Spleen (tissue), 11 donors: ENCODE measurements around the gene DNAJC2. TPM values are rescaled to one million over a fixed set of nuclear protein-coding genes. Genes with fewer than 3 reads are reported as not detected.

Source experiments
- DNase-seq: peaks from one replicate; pipeline ENCODE4 v3.0.0-alpha.2; 2020
- H3K27ac ChIP-seq, 8 donors: fragments of 200-600 bp; sonication (generic) in 7 of 8; 1 replicate in 4 of 8; 2 replicates in 4 of 8; pipeline versions ENCODE4 v1.5.0 to v1.8.0; 2016 to 2021; ENCODE audit warnings: inconsistent platforms in 4 of 8, mild to moderate bottlenecking in 4 of 8, moderate library complexity in 1 of 8
- H3K27me3 ChIP-seq, 7 donors: fragments of 200-600 bp; sonication (generic) in 6 of 7; replicated peaks in 1 of 7; 1 replicate in 4 of 7; 2 replicates in 3 of 7; pipeline versions ENCODE4 v1.5.0 to v1.8.0; 2016 to 2021; ENCODE audit warnings: inconsistent platforms in 3 of 7, mild to moderate bottlenecking in 1 of 7
- H3K36me3 ChIP-seq, 6 donors: fragments of 200-600 bp; sonication (generic) in 5 of 6; 1 replicate in 4 of 6; 2 replicates in 2 of 6; pipeline versions ENCODE4 v1.5.0 to v1.8.0; 2016 to 2021; ENCODE audit warnings: inconsistent platforms in 2 of 6
- H3K4me1 ChIP-seq, 6 donors: fragments of 200-600 bp; sonication (generic) in 5 of 6; 1 replicate in 3 of 6; 2 replicates in 3 of 6; pipeline versions ENCODE4 v1.5.0 to v1.8.0; 2016 to 2021; ENCODE audit warnings: inconsistent platforms in 3 of 6
- H3K4me3 ChIP-seq, 8 donors: fragments of 200-600 bp; sonication (generic) in 7 of 8; 1 replicate in 4 of 8; 2 replicates in 4 of 8; pipeline versions ENCODE4 v1.5.0 to v1.8.0; 2016 to 2021; ENCODE audit warnings: inconsistent platforms in 4 of 8, mild to moderate bottlenecking in 4 of 8, moderate library complexity in 2 of 8
- H3K9me3 ChIP-seq, 8 donors: fragments of 200-600 bp; sonication (generic) in 7 of 8; 1 replicate in 4 of 8; 2 replicates in 4 of 8; pipeline versions ENCODE4 v1.5.0 to v1.8.0; 2016 to 2021; ENCODE audit warnings: inconsistent platforms in 4 of 8
- POLR2A ChIP-seq, 3 donors: fragments of 450-650 bp; IDR thresholded peaks; one replicate each; pipeline ENCODE4 v1.5.1; 2017; ENCODE audit warnings: antibody characterized with exemption in 3 of 3, mild to moderate bottlenecking in 1 of 3
- POLR2AphosphoS5 ChIP-seq, 3 donors: sonication (generic); formaldehyde crosslinking; IDR thresholded peaks; one replicate each; pipeline ENCODE4 v1.5.1; 2017; ENCODE audit warnings: antibody characterized with exemption in 3 of 3
- WGBS, 5 donors: extraction: QIAGEN DNeasy Blood & Tissue Kit in 3 of 5; methylation state at CpG; one replicate each; pipeline versions ENCODE4 v1.1.5 to v1.1.7; 2013 to 2018; 5-methylcytosine and 5-hydroxymethylcytosine counted together
- intact Hi-C: fragments of 100-400 bp; cut with DNase I; formaldehyde crosslinking; loops from one replicate; pipeline ENCODE4 v1.15.0; 2023; ENCODE audit warnings: low total_unique reads
- polyA plus RNA-seq, 3 donors: library from polyadenylated mRNA; stranded (reverse); fragments of 200-250 nt; gene quantifications; one replicate each; pipeline ENCODE4 v1.2.1, GENCODE V29; 2013
- total RNA-seq, 7 donors: library from RNA; depleted of rRNA in 3 of 7; stranded (reverse); fragments of >200 nt in 3 of 7; fragmentation: NEBNext Ultra II Directional in 4 of 7; extraction: Animal tissue kit (Norgen Biotek cat#: 25700) in 4 of 7; gene quantifications; one replicate each; pipeline versions ENCODE4 v1.1.0 to v1.2.1, GENCODE V29; 2016 to 2021
- TF ChIP-seq, protein P1 (sequence below), 11 experiments: fragments of 200-600 bp in 7 of 11; fragments of 450-650 bp in 4 of 11; sonication (generic) in 4 of 11; IDR thresholded peaks in 8 of 11; conservative IDR thresholded peaks in 3 of 11; 1 replicate in 7 of 11; 2 replicates in 4 of 11; pipeline versions ENCODE4 v1.4.0 to v1.8.0; 2016 to 2021; ENCODE audit warnings: antibody characterized with exemption in 11 of 11, inconsistent platforms in 4 of 11, mild to moderate bottlenecking in 1 of 11
- donor health status: healthy with polysubstance abuse.
- donor health status: DM: no; HTN: no; CAD: no; lungs with moderate emphysema.
- donor health status: DM: no; HTN: no; CAD: no.
- donor health status: Bipolar disorder and iron deficiency.
- donor health status: healthy.
- donor health status: DM: no; HTN: no; CAD: no.
- donor health status: DM: yes; HTN: yes; CAD: no.

DNAJC2 gene
- total and polyA plus RNA-seq, 10 donors = 17.3 to 31.7 (median 24.6) TPM

DNA sequence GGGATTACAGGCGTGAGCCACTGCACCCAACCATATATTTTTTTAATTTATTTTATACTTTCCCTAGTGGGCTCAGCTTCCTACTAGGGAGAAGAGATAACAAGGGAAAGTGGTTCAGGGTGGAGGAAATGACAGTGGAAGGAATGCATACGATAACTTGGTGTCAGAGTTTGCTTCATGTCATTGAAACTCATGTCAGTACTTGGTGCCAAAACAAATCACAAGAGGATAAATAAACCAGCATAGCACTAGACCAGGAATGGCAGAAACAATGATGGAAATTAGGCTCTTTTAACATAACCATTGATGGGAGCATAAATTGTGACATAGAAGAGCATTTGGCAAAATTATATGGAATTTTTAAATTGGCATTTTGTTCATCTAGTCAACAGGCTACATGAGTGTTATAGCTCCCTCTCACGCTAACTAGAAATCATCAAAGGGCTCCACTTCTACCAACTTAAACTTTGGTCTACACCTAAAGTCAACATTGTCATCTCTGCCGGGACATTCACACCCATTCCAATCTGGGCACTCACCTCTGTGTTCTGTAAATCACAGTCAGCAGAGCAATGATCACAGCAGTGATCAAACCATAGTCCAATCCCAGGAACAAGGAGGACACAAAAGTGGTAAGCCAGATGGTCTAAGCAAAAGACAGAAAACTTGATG lies 44.0 kb upstream of the DNAJC2 start:
- intact Hi-C loops = no loop called here

DNA sequence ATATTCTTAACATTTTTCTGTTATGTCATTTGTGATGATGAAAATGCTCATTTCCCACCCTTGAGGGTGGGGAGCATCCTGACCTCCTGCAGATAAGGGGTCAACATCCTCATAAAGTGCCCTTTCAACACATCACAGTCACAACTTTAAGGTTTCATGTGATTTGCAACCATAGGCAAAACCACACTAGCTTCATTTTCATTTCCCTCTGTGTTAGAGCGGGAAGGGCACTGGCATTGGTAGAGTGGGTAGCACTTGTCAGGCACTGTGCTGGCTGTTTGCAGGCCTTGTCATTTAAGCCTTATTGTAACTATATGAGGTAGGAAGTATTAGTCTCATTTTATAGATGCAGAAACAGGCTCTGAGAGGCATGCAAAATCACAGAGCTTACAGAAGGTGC lies 42.7 kb upstream of the DNAJC2 start:
- DNase-seq = no peak
- Histone ChIP-seq H3K9me3 (no peaks in the 10 kb centered on the region), H3K4me1 (no peaks in the 10 kb centered on the region), H3K36me3 (no peaks in the 10 kb centered on the region), H3K27me3 (no peaks in the 10 kb centered on the region), H3K4me3 (no peak overlapping the region), H3K27ac (no peak overlapping the region)
- TF ChIP-seq, protein P1, sequence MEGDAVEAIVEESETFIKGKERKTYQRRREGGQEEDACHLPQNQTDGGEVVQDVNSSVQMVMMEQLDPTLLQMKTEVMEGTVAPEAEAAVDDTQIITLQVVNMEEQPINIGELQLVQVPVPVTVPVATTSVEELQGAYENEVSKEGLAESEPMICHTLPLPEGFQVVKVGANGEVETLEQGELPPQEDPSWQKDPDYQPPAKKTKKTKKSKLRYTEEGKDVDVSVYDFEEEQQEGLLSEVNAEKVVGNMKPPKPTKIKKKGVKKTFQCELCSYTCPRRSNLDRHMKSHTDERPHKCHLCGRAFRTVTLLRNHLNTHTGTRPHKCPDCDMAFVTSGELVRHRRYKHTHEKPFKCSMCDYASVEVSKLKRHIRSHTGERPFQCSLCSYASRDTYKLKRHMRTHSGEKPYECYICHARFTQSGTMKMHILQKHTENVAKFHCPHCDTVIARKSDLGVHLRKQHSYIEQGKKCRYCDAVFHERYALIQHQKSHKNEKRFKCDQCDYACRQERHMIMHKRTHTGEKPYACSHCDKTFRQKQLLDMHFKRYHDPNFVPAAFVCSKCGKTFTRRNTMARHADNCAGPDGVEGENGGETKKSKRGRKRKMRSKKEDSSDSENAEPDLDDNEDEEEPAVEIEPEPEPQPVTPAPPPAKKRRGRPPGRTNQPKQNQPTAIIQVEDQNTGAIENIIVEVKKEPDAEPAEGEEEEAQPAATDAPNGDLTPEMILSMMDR (IDR thresholded peaks at IDR 0.05 in 8 of 11, conservative IDR thresholded peaks at IDR 0.05 in 3 of 11) = no peak
- no peak for TF ChIP-seq POLR2A (IDR thresholded peaks at IDR 0.05)
- TF ChIP-seq POLR2AphosphoS5 (IDR thresholded peaks at IDR 0.05) = no peak
- intact Hi-C loops = no loop called here
- 54 to 66% (median 64%) methylated on average over 1 of the region's 1 CpG for WGBS, 5 donors

More for the DNA sequence above, 44.0 kb upstream of the DNAJC2 start:
- TF ChIP-seq POLR2A (IDR thresholded peaks at IDR 0.05) (no peak), POLR2AphosphoS5 (IDR thresholded peaks at IDR 0.05) (no peak)
- TF ChIP-seq, protein P1 (IDR thresholded peaks at IDR 0.05 in 8 of 11, conservative IDR thresholded peaks at IDR 0.05 in 3 of 11) = no peak
- Histone ChIP-seq H3K4me1 (no peaks in the 10 kb centered on the region), H3K36me3 (no peaks in the 10 kb centered on the region), H3K4me3 (no peak overlapping the region), H3K9me3 (no peaks in the 10 kb centered on the region), H3K27ac (no peak overlapping the region), H3K27me3 (no peaks in the 10 kb centered on the region)
- 78 to 90% (median 84%) methylated on average over 4 of the region's 4 CpGs for WGBS, 5 donors
- no peak for DNase-seq

DNA sequence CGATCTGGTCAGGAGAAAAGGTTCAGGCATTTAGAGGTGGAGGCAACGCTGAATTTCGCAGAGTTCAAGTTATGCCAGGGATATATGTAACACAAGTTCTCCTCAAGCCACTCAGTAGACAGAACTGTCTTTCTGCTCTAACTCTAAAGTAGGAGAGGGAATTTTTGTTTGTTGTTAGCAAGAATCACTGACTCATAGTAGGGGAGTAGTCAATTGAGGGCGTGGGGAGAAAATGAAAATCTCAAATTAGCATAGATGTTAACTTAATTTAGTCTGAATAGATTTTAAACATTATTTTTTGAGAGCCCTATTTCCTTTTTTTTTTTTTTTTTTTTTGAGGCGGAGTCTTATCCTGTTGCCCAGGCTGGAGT lies 37.5 kb upstream of the DNAJC2 start:
- peaks cover 0 to 9% (median 0%) of the 10 kb centered on the region in 7 donors for H3K27me3 ChIP-seq
- DNase-seq = no peak
- H3K27ac ChIP-seq = no peak overlapping the region
- 85 to 96% (median 87%) methylated on average over 4 to 5 of the region's 5 CpGs for WGBS, 5 donors
- H3K4me3 ChIP-seq = no peak overlapping the region
- intact Hi-C loops = no loop called here
- H3K36me3 ChIP-seq = no peaks in the 10 kb centered on the region
- TF ChIP-seq POLR2A (IDR thresholded peaks at IDR 0.05) (no peak), POLR2AphosphoS5 (IDR thresholded peaks at IDR 0.05) (no peak)
- TF ChIP-seq, protein P1 (IDR thresholded peaks at IDR 0.05 in 8 of 11, conservative IDR thresholded peaks at IDR 0.05 in 3 of 11) = no peak
- no peaks in the 10 kb centered on the region for H3K9me3 ChIP-seq
- no peaks in the 10 kb centered on the region for H3K4me1 ChIP-seq

DNA sequence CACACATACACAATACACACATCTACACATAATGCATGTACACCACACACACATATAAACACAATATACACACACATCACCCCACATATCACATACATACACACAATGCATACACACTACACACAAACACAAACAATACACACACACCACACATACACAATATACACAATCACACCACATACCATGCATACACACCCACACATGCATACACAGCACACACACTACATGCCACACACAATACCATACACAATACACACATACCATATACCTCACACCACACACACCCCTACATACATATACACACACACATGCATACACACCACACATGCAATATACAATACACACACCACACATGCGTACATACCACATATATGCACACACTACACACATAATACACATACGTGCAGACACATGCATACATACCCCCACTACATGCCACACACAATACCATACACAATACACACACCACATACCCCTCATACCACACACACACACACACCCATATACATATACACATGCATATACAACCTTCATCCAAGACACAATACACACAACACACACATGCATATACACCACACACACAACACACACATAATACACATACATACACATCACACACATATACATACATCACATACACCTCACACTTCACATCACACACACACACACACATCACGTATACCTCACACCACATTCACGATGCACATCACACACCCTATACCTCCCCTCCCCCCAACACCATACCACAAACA lies 36.9 kb upstream of the DNAJC2 start:
- H3K27me3 ChIP-seq = peaks cover 0 to 9% (median 0%) of the 10 kb centered on the region in 7 donors
- H3K36me3 ChIP-seq = no peaks in the 10 kb centered on the region
- no peaks in the 10 kb centered on the region for H3K9me3 ChIP-seq
- no peak overlapping the region for H3K27ac ChIP-seq
- no peak overlapping the region for H3K4me3 ChIP-seq
- no peak for DNase-seq
- H3K4me1 ChIP-seq = no peaks in the 10 kb centered on the region
- TF ChIP-seq POLR2A (IDR thresholded peaks at IDR 0.05) (no peak), POLR2AphosphoS5 (IDR thresholded peaks at IDR 0.05) (no peak)
- TF ChIP-seq, protein P1 (IDR thresholded peaks at IDR 0.05 in 8 of 11, conservative IDR thresholded peaks at IDR 0.05 in 3 of 11) = no peak
- intact Hi-C loops = no loop called here
- whole genome bisulfite sequencing, 5 donors = 91 to 95% (median 92%) methylated on average over 4 of the region's 4 CpGs
